Neural cell (in vitro differentiated cells): ENCODE data around the gene AXL.

Source experiments
- EP300 ChIP-seq: fragments of 450-650 bp; conservative IDR thresholded peaks from 2 replicates; pipeline ENCODE4 v1.6.1; 2014; ENCODE audit warnings: antibody characterized with exemption, mild to moderate bottlenecking, moderate library complexity; ENCODE audit not compliant: poor library complexity, severe bottlenecking
- POLR2AphosphoS5 ChIP-seq: IDR thresholded peaks from 2 replicates; pipeline ENCODE4 v1.6.1; 2012
- TF ChIP-seq, protein P1 (sequence below): fragments of 450-650 bp; IDR thresholded peaks from 2 replicates; pipeline ENCODE4 v1.5.1; 2014; ENCODE audit warnings: antibody characterized with exemption, mild to moderate bottlenecking, moderate library complexity; ENCODE audit not compliant: poor library complexity, severe bottlenecking
- TF ChIP-seq, protein P2 (sequence below): IDR thresholded peaks from 2 replicates; pipeline ENCODE4 v1.6.1; 2012; ENCODE audit warnings: borderline replicate concordance

DNA sequence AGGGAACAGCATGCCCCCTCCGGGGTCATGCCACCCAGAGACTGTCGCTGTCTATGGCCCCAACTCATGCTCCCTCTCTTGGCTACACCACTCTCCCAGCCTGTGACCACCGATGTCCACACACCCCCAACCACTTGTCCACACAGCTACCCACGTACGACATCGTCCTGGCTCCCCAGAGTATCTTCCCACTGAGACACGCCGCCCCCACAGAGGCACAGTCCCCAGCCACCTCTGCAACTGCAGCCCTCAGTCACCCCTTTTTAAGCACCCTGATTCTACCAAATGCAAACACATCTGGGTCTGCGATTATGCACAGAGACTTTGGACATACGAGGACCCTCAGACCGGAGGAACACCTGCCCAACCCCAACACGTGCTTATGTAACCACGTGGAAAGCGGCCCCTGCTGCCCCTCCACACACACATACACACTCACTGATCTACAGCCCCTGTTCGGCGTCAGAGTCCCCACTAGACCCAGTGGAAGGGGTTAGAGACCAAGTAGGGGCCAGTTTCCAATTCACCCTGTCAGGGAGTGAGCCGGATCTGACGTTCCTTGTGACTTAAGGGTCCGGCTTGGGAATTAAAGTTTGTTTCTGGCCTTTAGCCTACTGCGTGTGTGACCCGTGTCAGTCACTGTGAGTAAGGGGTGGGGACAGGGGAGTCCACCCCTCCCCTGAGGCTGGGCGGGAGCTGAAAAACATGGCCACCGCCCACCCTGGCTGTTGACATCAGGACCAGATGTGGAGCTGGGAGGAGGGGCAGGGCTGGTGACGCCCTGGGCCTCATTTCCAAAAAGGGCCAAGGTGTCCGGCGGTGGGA is 11.9 kb upstream of the AXL start:
- TF ChIP-seq, protein P1, sequence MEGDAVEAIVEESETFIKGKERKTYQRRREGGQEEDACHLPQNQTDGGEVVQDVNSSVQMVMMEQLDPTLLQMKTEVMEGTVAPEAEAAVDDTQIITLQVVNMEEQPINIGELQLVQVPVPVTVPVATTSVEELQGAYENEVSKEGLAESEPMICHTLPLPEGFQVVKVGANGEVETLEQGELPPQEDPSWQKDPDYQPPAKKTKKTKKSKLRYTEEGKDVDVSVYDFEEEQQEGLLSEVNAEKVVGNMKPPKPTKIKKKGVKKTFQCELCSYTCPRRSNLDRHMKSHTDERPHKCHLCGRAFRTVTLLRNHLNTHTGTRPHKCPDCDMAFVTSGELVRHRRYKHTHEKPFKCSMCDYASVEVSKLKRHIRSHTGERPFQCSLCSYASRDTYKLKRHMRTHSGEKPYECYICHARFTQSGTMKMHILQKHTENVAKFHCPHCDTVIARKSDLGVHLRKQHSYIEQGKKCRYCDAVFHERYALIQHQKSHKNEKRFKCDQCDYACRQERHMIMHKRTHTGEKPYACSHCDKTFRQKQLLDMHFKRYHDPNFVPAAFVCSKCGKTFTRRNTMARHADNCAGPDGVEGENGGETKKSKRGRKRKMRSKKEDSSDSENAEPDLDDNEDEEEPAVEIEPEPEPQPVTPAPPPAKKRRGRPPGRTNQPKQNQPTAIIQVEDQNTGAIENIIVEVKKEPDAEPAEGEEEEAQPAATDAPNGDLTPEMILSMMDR: no peak
- TF ChIP-seq, protein P2, sequence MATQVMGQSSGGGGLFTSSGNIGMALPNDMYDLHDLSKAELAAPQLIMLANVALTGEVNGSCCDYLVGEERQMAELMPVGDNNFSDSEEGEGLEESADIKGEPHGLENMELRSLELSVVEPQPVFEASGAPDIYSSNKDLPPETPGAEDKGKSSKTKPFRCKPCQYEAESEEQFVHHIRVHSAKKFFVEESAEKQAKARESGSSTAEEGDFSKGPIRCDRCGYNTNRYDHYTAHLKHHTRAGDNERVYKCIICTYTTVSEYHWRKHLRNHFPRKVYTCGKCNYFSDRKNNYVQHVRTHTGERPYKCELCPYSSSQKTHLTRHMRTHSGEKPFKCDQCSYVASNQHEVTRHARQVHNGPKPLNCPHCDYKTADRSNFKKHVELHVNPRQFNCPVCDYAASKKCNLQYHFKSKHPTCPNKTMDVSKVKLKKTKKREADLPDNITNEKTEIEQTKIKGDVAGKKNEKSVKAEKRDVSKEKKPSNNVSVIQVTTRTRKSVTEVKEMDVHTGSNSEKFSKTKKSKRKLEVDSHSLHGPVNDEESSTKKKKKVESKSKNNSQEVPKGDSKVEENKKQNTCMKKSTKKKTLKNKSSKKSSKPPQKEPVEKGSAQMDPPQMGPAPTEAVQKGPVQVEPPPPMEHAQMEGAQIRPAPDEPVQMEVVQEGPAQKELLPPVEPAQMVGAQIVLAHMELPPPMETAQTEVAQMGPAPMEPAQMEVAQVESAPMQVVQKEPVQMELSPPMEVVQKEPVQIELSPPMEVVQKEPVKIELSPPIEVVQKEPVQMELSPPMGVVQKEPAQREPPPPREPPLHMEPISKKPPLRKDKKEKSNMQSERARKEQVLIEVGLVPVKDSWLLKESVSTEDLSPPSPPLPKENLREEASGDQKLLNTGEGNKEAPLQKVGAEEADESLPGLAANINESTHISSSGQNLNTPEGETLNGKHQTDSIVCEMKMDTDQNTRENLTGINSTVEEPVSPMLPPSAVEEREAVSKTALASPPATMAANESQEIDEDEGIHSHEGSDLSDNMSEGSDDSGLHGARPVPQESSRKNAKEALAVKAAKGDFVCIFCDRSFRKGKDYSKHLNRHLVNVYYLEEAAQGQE: no peak
- TF ChIP-seq POLR2AphosphoS5 (no peak), EP300 (no peak)
